Measurements from ENCODE around the gene HIGD2A. TPM values are rescaled to one million over a fixed set of nuclear protein-coding genes. Genes with fewer than 3 reads are reported as not detected.

HIGD2A gene
- total and polyA plus RNA-seq, 2 of the 13 experiments (the other 11 are each of a cell fraction or from before 2014, with no cell fraction given) = 89.2 to 146 TPM

DNA sequence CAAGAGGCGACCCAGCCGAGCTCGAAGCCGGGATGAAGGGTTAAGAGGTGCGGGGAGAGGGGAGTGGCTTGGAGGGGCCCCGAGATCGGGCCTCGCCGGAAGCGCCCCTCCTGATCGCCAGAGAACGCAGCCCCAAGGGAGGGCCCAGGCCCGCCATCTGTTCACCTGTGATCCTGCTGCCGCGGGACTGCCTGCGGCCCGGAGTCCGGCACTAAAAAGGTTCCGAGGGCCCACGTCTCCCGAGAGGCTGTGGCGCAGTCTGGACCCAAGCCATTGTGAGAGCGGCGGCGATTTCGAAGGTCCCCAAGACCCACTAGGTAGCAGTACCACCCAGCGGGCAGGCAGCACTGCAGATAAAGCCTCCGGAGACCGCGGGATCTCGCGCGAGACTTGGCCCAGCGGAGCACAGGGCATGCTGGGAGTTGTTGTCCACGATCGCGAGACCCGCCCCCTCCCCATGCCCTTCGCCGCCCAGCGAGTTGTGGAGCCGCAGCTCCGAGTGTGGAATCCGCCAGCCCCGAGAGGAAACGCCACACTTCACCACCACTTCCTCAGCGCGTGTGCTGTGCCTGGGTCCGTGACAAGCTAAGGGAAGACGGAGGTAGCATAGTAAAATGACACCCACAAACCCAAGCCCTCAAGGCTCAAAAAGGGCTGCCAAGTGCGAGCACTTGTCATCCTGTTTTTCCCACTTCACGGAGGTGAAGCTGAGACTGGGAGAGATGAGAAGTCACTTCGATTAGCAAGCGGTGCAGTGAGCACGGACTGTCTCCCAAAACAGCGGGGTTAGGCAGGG is 26.9 kb upstream of the HIGD2A start, which contains the start of gene KIAA1191 (continued):
- TF ChIP-seq, protein P1, sequence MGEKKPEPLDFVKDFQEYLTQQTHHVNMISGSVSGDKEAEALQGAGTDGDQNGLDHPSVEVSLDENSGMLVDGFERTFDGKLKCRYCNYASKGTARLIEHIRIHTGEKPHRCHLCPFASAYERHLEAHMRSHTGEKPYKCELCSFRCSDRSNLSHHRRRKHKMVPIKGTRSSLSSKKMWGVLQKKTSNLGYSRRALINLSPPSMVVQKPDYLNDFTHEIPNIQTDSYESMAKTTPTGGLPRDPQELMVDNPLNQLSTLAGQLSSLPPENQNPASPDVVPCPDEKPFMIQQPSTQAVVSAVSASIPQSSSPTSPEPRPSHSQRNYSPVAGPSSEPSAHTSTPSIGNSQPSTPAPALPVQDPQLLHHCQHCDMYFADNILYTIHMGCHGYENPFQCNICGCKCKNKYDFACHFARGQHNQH (CRISPR knock-in tag; IDR thresholded peaks at IDR 0.05) = peak; percentile 66; the same call in 1 of the 2 replicates
- TF ChIP-seq GTF2F1 (IDR thresholded peaks at IDR 0.05; ENCODE audit: low read length) (peak; percentile 84), PLRG1 (conservative IDR thresholded peaks at IDR 0.05) (no peak), ZNF850 (CRISPR knock-in tag; conservative IDR thresholded peaks at IDR 0.05) (no peak), NFIC (IDR thresholded peaks at IDR 0.05; ENCODE audit: low read length) (no peak), ZBTB39 (CRISPR knock-in tag; IDR thresholded peaks at IDR 0.05) (no peak), ZNF430 (CRISPR knock-in tag; IDR thresholded peaks at IDR 0.05) (peak; percentile 95), ZNF678 (CRISPR knock-in tag; IDR thresholded peaks at IDR 0.05) (peak; percentile 75; the same call in 1 of the 2 replicates), MATR3 (CRISPR knock-in tag; IDR thresholded peaks at IDR 0.05) (no peak), RFXANK (CRISPR knock-in tag; IDR thresholded peaks at IDR 0.05) (peak; percentile 67; the same call in 1 of the 2 replicates), ZHX2 (IDR thresholded peaks at IDR 0.05; ENCODE audit: low read depth) (no peak; the same call in 1 of the 2 replicates), ZHX2 (CRISPR knock-in tag; IDR thresholded peaks at IDR 0.05; ENCODE audit: borderline replicate concordance) (no peak), KAT8 (CRISPR knock-in tag; IDR thresholded peaks at IDR 0.05) (peak; percentile 88), WIZ (CRISPR knock-in tag; IDR thresholded peaks at IDR 0.05) (no peak), RXRA (CRISPR knock-in tag; IDR thresholded peaks at IDR 0.05) (no peak), CHD2 (IDR thresholded peaks at IDR 0.05; ENCODE audit: low read depth, low read length) (peak; percentile 98)
- TF ChIP-seq, protein P2, sequence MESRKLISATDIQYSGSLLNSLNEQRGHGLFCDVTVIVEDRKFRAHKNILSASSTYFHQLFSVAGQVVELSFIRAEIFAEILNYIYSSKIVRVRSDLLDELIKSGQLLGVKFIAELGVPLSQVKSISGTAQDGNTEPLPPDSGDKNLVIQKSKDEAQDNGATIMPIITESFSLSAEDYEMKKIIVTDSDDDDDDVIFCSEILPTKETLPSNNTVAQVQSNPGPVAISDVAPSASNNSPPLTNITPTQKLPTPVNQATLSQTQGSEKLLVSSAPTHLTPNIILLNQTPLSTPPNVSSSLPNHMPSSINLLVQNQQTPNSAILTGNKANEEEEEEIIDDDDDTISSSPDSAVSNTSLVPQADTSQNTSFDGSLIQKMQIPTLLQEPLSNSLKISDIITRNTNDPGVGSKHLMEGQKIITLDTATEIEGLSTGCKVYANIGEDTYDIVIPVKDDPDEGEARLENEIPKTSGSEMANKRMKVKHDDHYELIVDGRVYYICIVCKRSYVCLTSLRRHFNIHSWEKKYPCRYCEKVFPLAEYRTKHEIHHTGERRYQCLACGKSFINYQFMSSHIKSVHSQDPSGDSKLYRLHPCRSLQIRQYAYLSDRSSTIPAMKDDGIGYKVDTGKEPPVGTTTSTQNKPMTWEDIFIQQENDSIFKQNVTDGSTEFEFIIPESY (CRISPR knock-in tag; IDR thresholded peaks at IDR 0.05) = peak; percentile 57; the same call in 1 of the 2 replicates
- TF ChIP-seq, protein P3, sequence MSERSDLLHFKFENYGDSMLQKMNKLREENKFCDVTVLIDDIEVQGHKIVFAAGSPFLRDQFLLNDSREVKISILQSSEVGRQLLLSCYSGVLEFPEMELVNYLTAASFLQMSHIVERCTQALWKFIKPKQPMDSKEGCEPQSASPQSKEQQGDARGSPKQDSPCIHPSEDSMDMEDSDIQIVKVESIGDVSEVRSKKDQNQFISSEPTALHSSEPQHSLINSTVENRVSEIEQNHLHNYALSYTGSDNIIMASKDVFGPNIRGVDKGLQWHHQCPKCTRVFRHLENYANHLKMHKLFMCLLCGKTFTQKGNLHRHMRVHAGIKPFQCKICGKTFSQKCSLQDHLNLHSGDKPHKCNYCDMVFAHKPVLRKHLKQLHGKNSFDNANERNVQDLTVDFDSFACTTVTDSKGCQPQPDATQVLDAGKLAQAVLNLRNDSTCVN (CRISPR knock-in tag; IDR thresholded peaks at IDR 0.05; ENCODE audit: borderline replicate concordance) = peak; percentile 71

Measured in HepG2 (cell line).